BJ (cell line): ENCODE results near the gene AP1S1. TPM values are rescaled to one million over a fixed set of nuclear protein-coding genes. Genes with fewer than 3 reads are reported as not detected.
"Not testable (repeated sequence)": the region's sequence is repeated elsewhere in the genome, so short reads cannot be mapped to it uniquely, and the experiment has no call there.

Experiments used
- CTCF ChIA-PET: fragments of 350-600 bp; formaldehyde crosslinking; extraction: SDS; loops from one replicate; lab custom pipeline; 2021; ENCODE audit warnings: antibody characterized with exemption, inconsistent platforms; lab: Yijun Ruan, JAX
- POLR2A ChIA-PET: fragments of 300-600 bp; sonication (Branson Sonifier 250); formaldehyde crosslinking; extraction: SDS; loops from one replicate; lab custom pipeline; 2021; ENCODE audit warnings: antibody characterized with exemption; lab: Charles Lee
- DNase-seq: peaks from one replicate; pipeline ENCODE4 v3.0.0-alpha.2; 2011; ENCODE audit warnings: low read depth
- H3K27me3 ChIP-seq: 2 replicates; pipeline ENCODE4 v1.6.0; 2011; ENCODE audit warnings: low read length; ENCODE audit not compliant: control insufficient read depth, insufficient read depth
- H3K36me3 ChIP-seq: 2 replicates; pipeline ENCODE4 v1.5.1; 2011; ENCODE audit warnings: low read length; ENCODE audit not compliant: control insufficient read depth, insufficient read depth
- H3K4me3 ChIP-seq: 2 replicates; pipeline ENCODE4 v1.5.1; 2011; ENCODE audit warnings: low read depth, mild to moderate bottlenecking, control low read depth, low read length
- CTCF ChIP-seq: IDR thresholded peaks from 2 replicates; pipeline ENCODE4 v1.5.1; 2011; ENCODE audit warnings: low read depth, mild to moderate bottlenecking, control low read depth, inconsistent platforms, low read length, moderate library complexity; ENCODE audit not compliant: insufficient read depth
- polyA minus RNA-seq: library from RNA; depleted of rRNA, polyadenylated mRNA; stranded (reverse); fragments of >200 nt; gene quantifications from 2 replicates; pipeline ENCODE4 v1.2.3, GENCODE V29; 2011; rRNA and poly(A)+ RNA removed
- polyA plus RNA-seq: library from polyadenylated mRNA; depleted of rRNA; stranded (reverse); fragments of >200 nt; gene quantifications from 2 replicates; pipeline ENCODE4 v1.2.3, GENCODE V29; 2011; rRNA removed

The AP1S1 gene
- polyA plus RNA-seq (186 and 270 TPM in 2 replicates), polyA minus RNA-seq (30.8 and 56.0 TPM in 2 replicates)

GRCh38 chr7:101153969-101154692 is at the start of gene AP1S1:
Gene AP1S1 (plus strand): TSS chr7:101154476. CDS start chr7:101154515, 39 bp downstream.
- H3K4me3 ChIP-seq: peak within 1 kb of the TSS; percentile 99
- peaks cover 9% of the 10 kb centered on the region for H3K36me3 ChIP-seq
- ChIA-PET CTCF (interaction anchor here (0.9 to 2.3 kb wide), 4 partner anchors 10 to 39 kb away, joined by 3 to 18 read pairs (median 4); partner anchors contain the start of gene VGF), POLR2A (no interaction called here)
- DNase-seq: peak; percentile 66
- H3K27me3 ChIP-seq: 0 out of 2 replicates have a peak, but pooled peaks cover 2% of the 10 kb centered on the region
- no peak for TF ChIP-seq CTCF

GRCh38 chr7:101104799-101105198 is 49.5 kb upstream of the AP1S1 start:
- H3K36me3 ChIP-seq: no peaks in the 10 kb centered on the region
- DNase-seq: no peak
- no peak for TF ChIP-seq CTCF
- no peaks in the 10 kb centered on the region for H3K27me3 ChIP-seq
- no peak overlapping the region for H3K4me3 ChIP-seq
- ChIA-PET POLR2A (interaction anchor here (0.7 kb wide), 1 partner anchor 16 kb away, joined by 5 read pairs; no protein-coding TSS in a partner anchor), CTCF (interaction anchor here (0.6 to 1.2 kb wide), 2 partner anchors 10 to 14 kb away, joined by 3 read pairs; no protein-coding TSS in a partner anchor)

- H3K27me3 ChIP-seq, H3K36me3 ChIP-seq, H3K4me3 ChIP-seq, DNase-seq, POLR2A ChIA-PET: not testable (repeated sequence)
- CTCF ChIA-PET: interaction anchor here (0.6 to 1.2 kb wide), 2 partner anchors 10 to 13 kb away, joined by 3 read pairs; no protein-coding TSS in a partner anchor
Observed at GRCh38 chr7:101105248-101105647, 49.0 kb upstream of the AP1S1 start.

- no peak for DNase-seq
- H3K36me3 ChIP-seq: no peaks in the 10 kb centered on the region
- ChIA-PET CTCF (no interaction called here), POLR2A (no interaction called here)
- no peak overlapping the region for H3K4me3 ChIP-seq
- TF ChIP-seq CTCF: no peak
- H3K27me3 ChIP-seq: no peaks in the 10 kb centered on the region
Observed at GRCh38 chr7:101106386-101106785, 47.9 kb upstream of the AP1S1 start.

GRCh38 chr7:101108330-101108857 is 45.9 kb upstream of the AP1S1 start:
- ChIA-PET POLR2A (no interaction called here), CTCF (interaction anchor here (1.1 kb wide), 1 partner anchor 35 kb away, joined by 3 read pairs; no protein-coding TSS in a partner anchor)
- DNase-seq: no peak

More at GRCh38 chr7:101108330-101108857, 45.9 kb upstream of the AP1S1 start:
- TF ChIP-seq CTCF: no peak
- Histone ChIP-seq H3K4me3 (no peak overlapping the region), H3K36me3 (no peaks in the 10 kb centered on the region), H3K27me3 (no peaks in the 10 kb centered on the region)
